GM13976 (cell line): ENCODE measurements around the gene ANO2.

ENCODE experiments used
- DNase-seq: peaks from one replicate; pipeline ENCODE4 v3.0.0; 2012; ENCODE audit warnings: low spot score
- in situ Hi-C: fragments of 300-500 bp; cut with MboI; formaldehyde crosslinking; loops from one replicate; pipeline ENCODE4 v1.12.0; 2022; ENCODE audit warnings: low sequenced_read_pairs, mixed read lengths, inconsistent platforms; ENCODE audit not compliant: unreplicated experiment
- TF ChIP-seq, protein P1 (sequence below): IDR thresholded peaks from 2 replicates; pipeline ENCODE4 v1.5.1; 2012; ENCODE audit warnings: borderline replicate concordance, mild to moderate bottlenecking; ENCODE audit not compliant: insufficient read depth; ENCODE audit errors: extremely low read depth, missing control alignments, control extremely low read depth

Gene ANO2

DNA sequence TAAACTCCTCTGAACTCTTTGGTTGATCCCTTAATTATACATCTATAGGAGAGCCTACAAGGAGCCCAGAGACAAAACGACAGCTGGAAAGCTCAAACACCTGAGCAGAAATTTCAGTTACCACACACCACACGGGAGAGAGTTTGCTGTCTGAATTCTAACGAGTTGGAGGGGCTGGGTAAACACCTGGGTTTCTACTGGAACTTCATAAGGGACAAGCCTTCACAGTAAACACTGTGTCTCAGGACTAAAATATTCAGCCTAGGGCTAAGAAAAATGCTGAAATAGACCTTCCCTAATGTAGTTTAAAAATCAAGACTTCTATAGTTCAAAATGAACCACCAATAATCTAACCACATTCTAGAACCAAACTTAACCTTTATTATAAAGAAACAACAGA, 9.6 kb upstream of the ANO2 start:
- TF ChIP-seq, protein P1, sequence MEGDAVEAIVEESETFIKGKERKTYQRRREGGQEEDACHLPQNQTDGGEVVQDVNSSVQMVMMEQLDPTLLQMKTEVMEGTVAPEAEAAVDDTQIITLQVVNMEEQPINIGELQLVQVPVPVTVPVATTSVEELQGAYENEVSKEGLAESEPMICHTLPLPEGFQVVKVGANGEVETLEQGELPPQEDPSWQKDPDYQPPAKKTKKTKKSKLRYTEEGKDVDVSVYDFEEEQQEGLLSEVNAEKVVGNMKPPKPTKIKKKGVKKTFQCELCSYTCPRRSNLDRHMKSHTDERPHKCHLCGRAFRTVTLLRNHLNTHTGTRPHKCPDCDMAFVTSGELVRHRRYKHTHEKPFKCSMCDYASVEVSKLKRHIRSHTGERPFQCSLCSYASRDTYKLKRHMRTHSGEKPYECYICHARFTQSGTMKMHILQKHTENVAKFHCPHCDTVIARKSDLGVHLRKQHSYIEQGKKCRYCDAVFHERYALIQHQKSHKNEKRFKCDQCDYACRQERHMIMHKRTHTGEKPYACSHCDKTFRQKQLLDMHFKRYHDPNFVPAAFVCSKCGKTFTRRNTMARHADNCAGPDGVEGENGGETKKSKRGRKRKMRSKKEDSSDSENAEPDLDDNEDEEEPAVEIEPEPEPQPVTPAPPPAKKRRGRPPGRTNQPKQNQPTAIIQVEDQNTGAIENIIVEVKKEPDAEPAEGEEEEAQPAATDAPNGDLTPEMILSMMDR: no peak
- DNase-seq: no peak
- in situ Hi-C loops: no loop called here

DNA sequence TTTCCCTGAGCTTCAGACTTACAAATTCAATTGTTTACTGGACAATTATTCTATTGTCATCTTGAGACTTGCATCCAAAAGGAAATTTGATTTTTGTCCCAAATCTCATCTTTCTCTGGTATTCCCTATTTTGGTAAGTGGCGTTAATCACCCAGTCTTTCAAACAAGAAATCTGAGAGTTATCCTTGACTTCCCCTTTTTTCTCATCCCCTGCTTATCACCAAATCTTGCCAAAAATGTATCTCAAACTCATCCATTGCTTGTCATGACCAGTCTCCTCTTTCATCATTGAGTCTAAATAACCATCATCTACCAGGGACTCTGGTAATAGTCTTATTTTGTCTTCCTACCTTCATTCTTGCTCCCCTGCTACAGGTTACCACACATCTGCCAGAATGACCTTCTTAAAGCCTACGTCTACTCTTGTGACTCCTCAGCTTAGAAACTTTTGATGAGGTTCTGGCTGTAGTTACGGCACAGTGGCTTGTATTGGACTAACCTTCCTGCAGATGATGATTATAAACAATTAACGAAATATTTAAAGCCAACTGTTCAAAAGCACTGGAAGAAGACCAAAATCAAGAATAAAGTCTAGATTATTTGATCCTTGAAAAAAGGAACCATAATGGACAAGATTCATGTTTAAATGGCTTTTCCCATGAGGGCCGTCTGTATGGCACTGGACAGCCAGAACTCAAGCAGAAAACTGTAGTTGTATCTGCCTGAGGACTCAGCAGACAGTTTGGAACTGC, 9.0 kb upstream of the ANO2 start:
- TF ChIP-seq, protein P1: no peak
- in situ Hi-C loops: no loop called here
- DNase-seq: no peak

DNA sequence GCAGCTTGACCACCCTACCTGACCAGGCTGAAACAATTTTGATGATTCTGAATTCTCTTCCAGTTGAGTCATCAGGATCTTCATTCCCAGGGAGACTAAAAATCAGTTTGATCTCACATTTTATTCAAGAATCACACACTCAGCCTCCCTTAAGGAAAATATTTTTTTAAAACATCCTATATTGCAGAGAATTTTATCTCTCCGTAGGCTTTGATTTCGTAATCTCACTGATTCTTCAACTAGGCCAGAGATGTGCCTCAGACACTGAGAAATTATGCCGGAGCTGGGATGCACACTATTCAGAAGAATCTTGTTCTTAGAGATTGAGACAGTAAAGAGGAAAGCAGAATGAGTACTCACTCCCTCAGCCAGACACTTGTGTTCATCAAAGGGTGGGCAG, 7.0 kb upstream of the ANO2 start:
- TF ChIP-seq, protein P1: no peak
- in situ Hi-C loops: no loop called here
- no peak for DNase-seq

DNA sequence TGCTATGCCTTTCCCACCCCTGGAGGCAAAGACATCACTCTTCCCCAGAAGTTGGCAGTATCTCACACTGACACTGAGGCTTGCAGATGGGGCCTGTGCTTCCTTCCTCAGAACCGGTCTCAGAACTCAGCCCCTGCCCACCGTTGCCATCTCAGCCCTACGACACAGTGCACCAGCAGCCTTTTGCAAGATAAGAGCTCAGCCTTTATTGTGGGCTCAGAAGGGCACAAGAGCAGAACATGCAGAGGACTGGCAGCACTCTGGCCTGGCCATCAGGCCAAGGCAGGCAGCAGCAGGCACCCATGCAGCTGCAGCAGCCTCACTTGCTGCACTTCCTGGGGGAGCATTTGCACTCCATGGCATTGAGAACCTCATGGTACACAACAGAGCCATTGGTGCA, 3.6 kb upstream of the ANO2 start:
- TF ChIP-seq, protein P1: no peak

DNA sequence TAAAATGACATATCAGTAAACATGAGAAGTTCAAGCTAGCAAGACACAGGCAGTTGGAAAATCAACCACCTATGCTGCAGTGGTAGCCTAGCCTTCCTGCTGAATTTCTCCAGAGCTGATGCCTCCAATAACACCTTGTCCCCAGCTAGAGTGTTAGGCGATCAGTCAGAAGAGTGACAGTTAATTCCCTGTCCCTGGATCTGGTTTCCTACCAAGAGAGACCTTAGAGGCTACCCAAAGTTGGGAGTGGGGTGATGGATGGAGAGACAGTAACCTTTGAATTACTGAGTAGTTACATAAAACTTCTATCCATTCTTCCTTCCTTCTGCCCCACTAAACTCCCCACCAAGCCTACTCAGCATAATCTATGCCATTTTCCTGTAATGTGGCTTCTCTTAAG, 1.9 kb upstream of the ANO2 start:
- TF ChIP-seq, protein P1: no peak
- no peak for DNase-seq
- in situ Hi-C loops: no loop called here

More for the DNA sequence above, 3.6 kb upstream of the ANO2 start:
- no peak for DNase-seq
- in situ Hi-C loops: no loop called here

DNA sequence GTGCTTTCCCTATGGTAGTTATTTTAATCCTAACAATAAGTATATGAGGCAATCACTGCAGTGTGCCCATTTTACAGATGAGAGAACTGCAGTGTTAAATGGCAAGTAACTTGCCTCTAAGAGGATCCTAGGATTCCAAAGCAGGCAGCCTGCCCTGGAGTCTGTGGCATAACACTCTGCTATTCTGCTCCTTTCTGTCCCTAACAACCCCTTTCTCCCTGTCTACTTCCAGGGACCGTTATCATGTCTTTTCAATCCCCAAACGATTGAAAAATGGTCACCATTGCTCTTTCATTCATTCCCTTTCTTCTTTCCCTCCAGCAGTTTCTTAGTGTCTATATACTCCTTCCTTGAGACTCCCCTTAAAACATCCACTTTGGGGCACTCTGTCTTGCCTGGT, 1.3 kb upstream of the ANO2 start:
- in situ Hi-C loops: no loop called here
- no peak for DNase-seq
- TF ChIP-seq, protein P1: no peak
